Upper lobe of right lung (tissue), 1 donor: ENCODE results near the gene BCAP29. TPM values are rescaled to one million over a fixed set of nuclear protein-coding genes. Genes with fewer than 3 reads are reported as not detected.

Experiments used
- ATAC-seq: fragments of 200-7000 bp; cut with Tn5 transposase; one replicate; pipeline ENCODE4 v1.9.1; 2020; ENCODE audit warnings: mild to moderate bottlenecking, moderate library complexity
- DNase-seq: peaks from one replicate; pipeline ENCODE4 v3.0.0-alpha.2; 2020
- H3K27ac ChIP-seq: fragments of 200-600 bp; one replicate; pipeline ENCODE4 v1.8.0; 2022
- H3K27me3 ChIP-seq: fragments of 200-600 bp; one replicate; pipeline ENCODE4 v1.8.0; 2022; ENCODE audit warnings: mild to moderate bottlenecking
- H3K36me3 ChIP-seq: fragments of 200-600 bp; one replicate; pipeline ENCODE4 v1.8.0; 2022
- H3K4me1 ChIP-seq: fragments of 200-600 bp; one replicate; pipeline ENCODE4 v1.8.0; 2022
- H3K4me3 ChIP-seq: fragments of 200-600 bp; one replicate; pipeline ENCODE4 v1.8.0; 2022; ENCODE audit warnings: mild to moderate bottlenecking
- H3K9me3 ChIP-seq: fragments of 200-600 bp; one replicate; pipeline ENCODE4 v1.8.0; 2022
- CTCF ChIP-seq: fragments of 200-600 bp; IDR thresholded peaks from one replicate; pipeline ENCODE4 v1.8.0; 2022; ENCODE audit warnings: antibody characterized with exemption
- intact Hi-C: fragments of 100-400 bp; cut with DNase I; formaldehyde crosslinking; loops from one replicate; pipeline ENCODE4 v1.11.0; 2022
- total RNA-seq: library from RNA; stranded (reverse); fragmentation: NEBNext Ultra II Directional; extraction: Animal tissue kit (Norgen Biotek cat#: 25700); gene quantifications from one replicate; pipeline ENCODE4 v1.2.1, GENCODE V29; 2021
- donor health status: DM: no; HTN: yes; CAD: no; lungs with severe emphysema.

Gene BCAP29
- total RNA-seq, 1 donor from 2014 or later, result 78.4 TPM

DNA sequence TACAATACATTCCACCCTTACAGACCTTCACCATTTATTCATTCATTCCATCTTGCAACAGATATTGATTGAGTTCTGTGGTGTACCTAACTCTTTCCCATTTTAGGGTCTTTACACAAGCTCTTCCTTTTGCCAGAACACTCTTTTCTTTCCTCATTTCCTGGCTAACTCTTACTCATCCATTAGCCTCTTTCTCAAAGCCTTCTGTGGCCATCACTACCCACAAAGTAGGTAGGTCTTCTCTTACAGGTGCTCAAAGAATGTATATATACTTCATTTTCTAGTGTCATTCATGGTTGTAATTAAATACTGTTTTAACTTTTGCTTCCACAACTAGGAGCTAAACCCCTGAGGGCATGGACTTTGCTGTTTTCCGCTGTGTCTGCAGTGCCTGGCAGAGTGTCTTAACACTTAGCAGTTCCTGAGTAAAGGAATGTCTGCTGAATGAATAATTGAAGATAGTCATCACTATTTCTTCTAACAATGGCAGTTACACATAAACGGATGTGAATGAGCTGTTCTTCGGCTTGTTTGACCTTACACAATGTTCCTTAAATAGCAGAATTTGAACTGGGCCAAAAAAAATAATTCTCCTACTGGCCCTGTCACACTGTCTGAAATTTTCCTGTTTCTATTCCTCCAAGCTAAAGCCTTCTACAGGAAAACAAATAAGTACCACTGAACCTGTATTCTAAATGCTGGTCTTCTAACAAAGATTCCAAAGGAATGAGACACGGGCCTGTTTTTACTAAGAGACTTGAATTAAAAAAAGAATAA, 15.1 kb downstream of the BCAP29 start:
- Histone ChIP-seq H3K4me3 (no peak overlapping the region), H3K9me3 (no peaks in the 10 kb centered on the region), H3K27ac (no peak overlapping the region), H3K4me1 (no peaks in the 10 kb centered on the region), H3K36me3 (peaks cover 35% of the 10 kb centered on the region), H3K27me3 (no peaks in the 10 kb centered on the region)
- TF ChIP-seq CTCF, result no peak
- intact Hi-C loops, result no loop called here
- no peak for DNase-seq
- ATAC-seq, result peak; percentile 25

- intact Hi-C loops, result no loop called here
- no peaks in the 10 kb centered on the region for H3K27me3 ChIP-seq
- DNase-seq (no peak), ATAC-seq (no peak)
- no peaks in the 10 kb centered on the region for H3K9me3 ChIP-seq
- no peak overlapping the region for H3K27ac ChIP-seq
- peaks cover 52% of the 10 kb centered on the region for H3K36me3 ChIP-seq
- TF ChIP-seq CTCF, result no peak
- H3K4me1 ChIP-seq, result no peaks in the 10 kb centered on the region
- no peak overlapping the region for H3K4me3 ChIP-seq
Measured at GRCh38 chr7:107596881-107597581, 17.0 kb downstream of the BCAP29 start.

DNA sequence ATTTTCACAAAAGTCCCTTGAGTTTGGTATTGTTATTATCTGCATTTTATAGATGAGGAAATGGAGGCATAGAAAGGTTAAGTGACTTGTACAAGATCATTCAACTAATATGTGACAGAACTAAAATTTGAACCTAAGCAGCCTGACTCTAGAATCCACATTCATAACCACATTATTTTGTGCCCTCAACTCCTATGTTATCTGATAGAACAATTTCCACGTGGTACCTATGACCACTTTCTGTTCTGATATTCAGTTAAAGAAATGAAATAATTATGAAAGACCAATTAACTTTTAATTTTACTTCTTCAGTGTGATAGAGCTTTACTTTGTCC, 17.5 kb downstream of the BCAP29 start:
- H3K9me3 ChIP-seq, result no peaks in the 10 kb centered on the region
- intact Hi-C loops, result no loop called here
- ATAC-seq (no peak), DNase-seq (no peak)
- TF ChIP-seq CTCF, result no peak
- no peaks in the 10 kb centered on the region for H3K27me3 ChIP-seq
- peaks cover 52% of the 10 kb centered on the region for H3K36me3 ChIP-seq
- H3K4me1 ChIP-seq, result no peaks in the 10 kb centered on the region
- no peak overlapping the region for H3K27ac ChIP-seq
- H3K4me3 ChIP-seq, result no peak overlapping the region

- no peaks in the 10 kb centered on the region for H3K9me3 ChIP-seq
- intact Hi-C loops, result no loop called here
- H3K36me3 ChIP-seq, result peaks cover 52% of the 10 kb centered on the region
- no peak overlapping the region for H3K27ac ChIP-seq
- no peaks in the 10 kb centered on the region for H3K4me1 ChIP-seq
- H3K27me3 ChIP-seq, result no peaks in the 10 kb centered on the region
- no peak for TF ChIP-seq CTCF
- no peak overlapping the region for H3K4me3 ChIP-seq
- DNase-seq (no peak), ATAC-seq (no peak)
Measured at GRCh38 chr7:107597953-107598352, 17.9 kb downstream of the BCAP29 start.

GRCh38 chr7:107599262-107599661, 19.2 kb downstream of the BCAP29 start:
- no peak overlapping the region for H3K27ac ChIP-seq
- H3K4me1 ChIP-seq, result no peaks in the 10 kb centered on the region
- no peak for ATAC-seq
- no peak overlapping the region for H3K4me3 ChIP-seq
- no peaks in the 10 kb centered on the region for H3K27me3 ChIP-seq
- TF ChIP-seq CTCF, result no peak
- intact Hi-C loops, result no loop called here
- no peak for DNase-seq
- peaks cover 44% of the 10 kb centered on the region for H3K36me3 ChIP-seq
- H3K9me3 ChIP-seq, result no peaks in the 10 kb centered on the region
